Muscle layer of duodenum (tissue), 2 donors: ENCODE results near the gene ADCY2.

Experiments
- H3K27ac ChIP-seq: one replicate; pipeline ENCODE4 v1.7.0; 2013; ENCODE audit warnings: mild to moderate bottlenecking, low read length
- H3K27me3 ChIP-seq: one replicate; pipeline ENCODE4 v1.7.0; 2013; ENCODE audit warnings: low read depth, mild to moderate bottlenecking, control low read depth, low read length
- H3K36me3 ChIP-seq, 2 donors: one replicate each; pipeline ENCODE4 v1.7.0; 2013; ENCODE audit warnings: low read length in 2 of 2, control low read depth in 1 of 2, mild to moderate bottlenecking in 1 of 2; ENCODE audit not compliant: insufficient read depth in 2 of 2, control insufficient read depth in 1 of 2
- H3K4me1 ChIP-seq, 2 donors: one replicate each; pipeline ENCODE4 v1.7.0; 2013; ENCODE audit warnings: low read length in 2 of 2, mild to moderate bottlenecking in 2 of 2, control low read depth in 1 of 2, moderate library complexity in 1 of 2; ENCODE audit not compliant: insufficient read depth in 2 of 2, control insufficient read depth in 1 of 2
- H3K4me3 ChIP-seq, 2 donors: one replicate each; pipeline ENCODE4 v1.7.0; 2013; ENCODE audit warnings: low read length in 2 of 2, low read depth in 1 of 2, mild to moderate bottlenecking in 1 of 2
- H3K9me3 ChIP-seq, 2 donors: one replicate each; pipeline ENCODE4 v1.7.0; 2013; ENCODE audit warnings: low read length in 2 of 2, control low read depth in 1 of 2, mild to moderate bottlenecking in 1 of 2; ENCODE audit not compliant: control insufficient read depth in 1 of 2
- donor health status: healthy.

ADCY2 gene

DNA sequence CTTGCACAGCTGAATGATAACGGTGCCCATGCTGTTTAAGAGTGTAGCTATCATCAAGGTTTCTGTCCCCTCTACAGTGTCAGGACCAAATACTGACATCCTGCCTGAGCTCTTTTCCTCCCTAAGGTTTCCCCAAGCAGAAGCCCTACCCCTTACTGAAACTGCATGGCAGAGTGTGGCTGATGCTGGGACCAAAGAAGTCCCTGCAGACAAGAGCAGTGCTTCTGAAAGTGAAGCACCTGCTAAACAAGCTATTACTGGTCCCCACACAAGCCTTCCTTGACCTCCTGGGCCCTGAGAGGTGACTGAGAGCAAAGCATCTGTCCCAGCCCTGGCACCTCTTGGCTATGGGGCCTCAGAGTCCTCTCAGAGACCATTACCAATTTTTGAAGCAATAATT lies 398.9 kb downstream of the ADCY2 start:
- no peaks in the 10 kb centered on the region for H3K36me3 ChIP-seq
- no peaks in the 10 kb centered on the region for H3K4me1 ChIP-seq
- H3K9me3 ChIP-seq, result no peaks in the 10 kb centered on the region
- H3K27ac ChIP-seq, result no peak overlapping the region
- no peaks in the 10 kb centered on the region for H3K27me3 ChIP-seq
- H3K4me3 ChIP-seq, result no peak overlapping the region

DNA sequence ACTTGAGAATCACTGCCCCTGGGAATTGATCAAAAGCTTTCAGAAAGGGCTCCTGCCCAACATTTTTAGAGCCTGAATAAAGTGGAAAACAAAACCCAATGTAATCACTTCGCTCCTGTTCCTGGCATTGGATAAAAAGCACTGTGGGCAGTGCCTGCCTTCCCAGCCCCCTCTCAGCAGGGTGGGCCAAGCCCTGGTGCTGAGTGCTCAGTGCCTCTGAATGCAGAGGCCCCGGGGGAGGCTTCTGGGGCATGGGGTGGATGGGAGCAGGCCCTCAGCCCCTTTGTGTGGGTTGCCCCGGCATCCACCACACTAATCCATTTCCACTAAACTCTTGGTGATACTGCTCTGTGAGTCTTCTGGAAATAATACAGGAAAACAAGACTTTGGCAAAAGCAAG lies 399.4 kb downstream of the ADCY2 start:
- no peaks in the 10 kb centered on the region for H3K36me3 ChIP-seq
- no peaks in the 10 kb centered on the region for H3K27me3 ChIP-seq
- no peak overlapping the region for H3K27ac ChIP-seq
- H3K4me1 ChIP-seq, result no peaks in the 10 kb centered on the region
- H3K9me3 ChIP-seq, result no peaks in the 10 kb centered on the region
- H3K4me3 ChIP-seq, result no peak overlapping the region

DNA sequence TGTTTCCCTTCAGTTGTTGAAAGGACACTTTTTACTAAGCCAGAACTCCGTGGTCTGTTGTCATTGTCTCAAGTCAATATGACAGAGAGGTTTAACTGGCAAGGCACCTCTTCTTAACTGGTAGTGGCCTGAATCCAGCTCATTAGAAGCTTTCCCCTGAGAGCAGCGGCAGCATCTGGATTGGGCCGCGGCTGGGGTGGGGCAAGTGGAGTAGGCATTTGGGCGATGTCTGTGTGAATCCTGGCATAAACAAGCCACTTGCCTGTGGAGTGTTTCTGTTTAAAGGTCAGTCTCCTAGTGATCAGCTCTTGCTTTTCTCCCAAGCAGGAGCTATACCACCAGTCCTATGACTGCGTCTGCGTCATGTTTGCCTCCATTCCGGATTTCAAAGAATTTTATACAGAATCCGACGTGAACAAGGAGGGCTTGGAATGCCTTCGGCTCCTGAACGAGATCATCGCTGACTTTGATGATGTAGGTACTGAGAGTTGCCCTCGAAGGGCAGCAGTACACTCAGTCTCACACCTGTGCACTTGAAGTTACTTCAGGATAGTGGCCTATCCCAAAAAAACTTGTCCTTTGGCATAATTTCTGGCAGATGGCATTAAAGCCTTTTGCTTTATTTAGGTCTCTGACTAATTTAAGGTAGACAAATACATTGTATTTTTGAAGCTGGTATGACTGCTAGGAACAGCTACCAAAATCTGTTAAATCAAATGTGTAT lies 406.1 kb downstream of the ADCY2 start:
- Histone ChIP-seq H3K27me3 (no peaks in the 10 kb centered on the region), H3K36me3 (no peaks in the 10 kb centered on the region), H3K4me1 (no peaks in the 10 kb centered on the region), H3K9me3 (no peaks in the 10 kb centered on the region), H3K4me3 (no peak overlapping the region), H3K27ac (no peak overlapping the region)

- Histone ChIP-seq H3K4me1 (no peaks in the 10 kb centered on the region), H3K27me3 (no peaks in the 10 kb centered on the region), H3K27ac (no peak overlapping the region), H3K36me3 (no peaks in the 10 kb centered on the region), H3K4me3 (no peak overlapping the region), H3K9me3 (no peaks in the 10 kb centered on the region)
Measured at GRCh38 chr5:7802855-7803254, 406.9 kb downstream of the ADCY2 start.

GRCh38 chr5:7803937-7804336 lies 408.0 kb downstream of the ADCY2 start:
- no peak overlapping the region for H3K4me3 ChIP-seq
- H3K27ac ChIP-seq, result no peak overlapping the region
- no peaks in the 10 kb centered on the region for H3K4me1 ChIP-seq
- H3K27me3 ChIP-seq, result no peaks in the 10 kb centered on the region
- H3K36me3 ChIP-seq, result no peaks in the 10 kb centered on the region
- no peaks in the 10 kb centered on the region for H3K9me3 ChIP-seq

DNA sequence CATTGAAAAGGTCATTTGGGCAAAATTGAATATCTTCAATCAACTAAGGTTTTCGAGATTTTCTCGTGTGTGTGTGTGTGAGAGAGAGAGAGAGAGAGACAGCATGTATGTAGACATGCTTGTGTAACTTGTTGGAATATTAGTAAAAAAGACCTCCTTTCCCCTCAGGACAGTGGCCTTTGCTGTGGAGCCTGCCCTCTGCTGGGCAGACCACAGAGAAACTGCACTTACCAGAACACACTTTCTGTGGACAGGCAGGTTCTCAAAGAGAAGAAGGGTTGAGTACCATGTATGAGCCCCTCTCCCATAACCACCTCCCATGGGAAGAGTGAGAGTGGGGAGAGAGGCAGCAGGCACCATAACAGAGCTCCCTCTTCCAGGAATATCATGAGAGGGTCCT lies 409.4 kb downstream of the ADCY2 start:
- Histone ChIP-seq H3K27ac (no peak overlapping the region), H3K36me3 (no peaks in the 10 kb centered on the region), H3K27me3 (no peaks in the 10 kb centered on the region), H3K9me3 (no peaks in the 10 kb centered on the region), H3K4me1 (no peaks in the 10 kb centered on the region), H3K4me3 (no peak overlapping the region)

- Histone ChIP-seq H3K36me3 (no peaks in the 10 kb centered on the region), H3K27ac (no peak overlapping the region), H3K9me3 (no peaks in the 10 kb centered on the region), H3K4me3 (no peak overlapping the region), H3K27me3 (no peaks in the 10 kb centered on the region), H3K4me1 (no peaks in the 10 kb centered on the region)
Measured at GRCh38 chr5:7808998-7809397, 413.1 kb downstream of the ADCY2 start.

DNA sequence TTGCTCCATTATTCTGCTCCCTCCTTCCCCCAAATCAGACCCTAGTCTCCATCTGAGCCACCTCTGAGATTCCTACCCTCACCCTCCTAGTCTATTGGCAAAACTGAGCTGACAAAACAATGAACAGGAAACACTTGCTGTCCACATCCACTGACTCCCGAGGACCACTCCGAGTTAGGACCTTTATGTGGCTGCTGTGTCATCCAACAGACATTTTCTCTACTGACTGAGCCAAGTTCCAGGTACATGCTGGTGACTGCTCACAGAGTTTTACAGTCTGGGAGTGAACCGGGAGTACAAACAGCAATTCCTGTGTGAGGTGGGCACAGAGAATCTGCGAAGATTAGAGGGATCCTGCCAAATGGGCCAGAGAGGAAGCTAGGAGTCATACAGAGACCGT lies 415.8 kb downstream of the ADCY2 start:
- Histone ChIP-seq H3K9me3 (no peaks in the 10 kb centered on the region), H3K36me3 (no peaks in the 10 kb centered on the region), H3K27ac (no peak overlapping the region), H3K27me3 (no peaks in the 10 kb centered on the region), H3K4me3 (no peak overlapping the region), H3K4me1 (no peaks in the 10 kb centered on the region)

- no peak overlapping the region for H3K4me3 ChIP-seq
- H3K27ac ChIP-seq, result no peak overlapping the region
- H3K36me3 ChIP-seq, result no peaks in the 10 kb centered on the region
- H3K4me1 ChIP-seq, result no peaks in the 10 kb centered on the region
- no peaks in the 10 kb centered on the region for H3K9me3 ChIP-seq
- H3K27me3 ChIP-seq, result no peaks in the 10 kb centered on the region
Measured at GRCh38 chr5:7813007-7813406, 417.1 kb downstream of the ADCY2 start.

DNA sequence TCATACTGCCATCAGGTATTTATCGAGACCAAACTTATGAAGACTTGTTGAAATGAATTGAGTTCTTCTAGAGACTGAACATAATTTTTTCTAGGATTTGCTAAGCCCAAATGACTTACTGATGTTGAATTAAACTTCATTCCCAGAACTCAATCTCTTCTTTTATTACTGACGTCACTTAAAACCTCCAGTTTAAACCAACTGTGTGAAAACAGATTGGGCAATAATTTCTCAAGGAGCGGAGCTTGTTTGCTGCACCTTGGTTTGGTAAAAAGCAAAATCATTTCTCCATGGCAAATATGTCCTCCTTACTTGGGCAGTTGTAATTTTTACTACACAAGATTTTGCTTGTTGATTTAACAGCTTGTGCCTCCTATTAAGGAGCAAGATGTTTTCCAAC lies 417.6 kb downstream of the ADCY2 start:
- H3K27ac ChIP-seq, result no peak overlapping the region
- H3K27me3 ChIP-seq, result no peaks in the 10 kb centered on the region
- no peaks in the 10 kb centered on the region for H3K9me3 ChIP-seq
- H3K4me1 ChIP-seq, result no peaks in the 10 kb centered on the region
- no peak overlapping the region for H3K4me3 ChIP-seq
- no peaks in the 10 kb centered on the region for H3K36me3 ChIP-seq

DNA sequence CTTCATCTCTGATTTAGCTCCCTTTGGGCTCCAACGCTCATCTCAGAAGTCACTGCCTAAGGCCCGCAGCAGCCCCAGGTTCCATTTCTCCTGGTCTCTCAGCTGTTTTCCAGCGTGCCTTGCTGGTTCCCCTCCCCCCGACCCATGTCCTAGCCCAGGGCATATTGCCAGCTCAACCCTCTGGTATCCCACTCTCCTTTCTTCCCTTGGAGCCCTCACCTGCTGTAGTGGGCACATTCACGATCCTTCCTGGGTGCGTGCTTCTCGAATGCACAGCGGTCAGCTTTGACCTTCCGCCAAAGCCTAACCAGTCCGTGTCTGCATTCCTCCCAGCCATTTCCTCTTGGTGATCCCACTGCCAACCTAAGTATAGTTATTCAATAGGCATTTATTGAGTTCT lies 418.9 kb downstream of the ADCY2 start:
- Histone ChIP-seq H3K4me3 (no peak overlapping the region), H3K4me1 (no peaks in the 10 kb centered on the region), H3K27me3 (no peaks in the 10 kb centered on the region), H3K36me3 (no peaks in the 10 kb centered on the region), H3K9me3 (no peaks in the 10 kb centered on the region), H3K27ac (no peak overlapping the region)

DNA sequence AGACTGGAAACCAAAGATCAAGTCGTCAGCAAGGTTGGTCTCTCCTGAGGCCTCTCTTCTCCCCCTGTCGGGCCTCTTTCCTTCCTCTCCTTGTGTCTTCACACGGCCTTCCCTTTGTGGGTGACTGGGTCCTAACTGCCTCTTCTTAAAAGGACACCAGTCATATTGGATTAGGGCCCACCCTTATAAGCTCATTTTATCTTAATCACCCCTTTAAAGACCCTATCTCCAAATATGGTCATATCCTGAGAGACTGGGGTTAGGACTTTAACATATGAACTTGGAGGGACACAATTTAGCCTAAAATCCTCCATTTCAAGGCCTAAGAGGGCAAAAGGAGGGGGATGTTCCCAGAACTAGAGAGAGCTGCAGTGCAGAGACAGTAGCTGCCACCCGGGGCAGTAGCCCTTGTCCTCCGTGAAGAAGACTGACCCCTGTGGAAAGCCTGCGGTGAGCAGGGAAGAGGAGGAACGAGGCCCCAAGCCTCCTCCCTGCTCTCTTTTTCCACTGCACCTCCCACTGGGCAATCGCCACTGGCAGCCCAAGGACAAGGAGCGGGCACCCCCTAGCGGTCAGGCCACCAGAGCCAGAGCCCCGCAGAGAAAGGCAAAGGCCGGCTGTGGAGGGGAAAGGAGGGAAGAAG lies 420.1 kb downstream of the ADCY2 start:
- no peaks in the 10 kb centered on the region for H3K4me1 ChIP-seq
- no peak overlapping the region for H3K4me3 ChIP-seq
- H3K36me3 ChIP-seq, result no peaks in the 10 kb centered on the region
- no peak overlapping the region for H3K27ac ChIP-seq
- H3K9me3 ChIP-seq, result no peaks in the 10 kb centered on the region
- no peaks in the 10 kb centered on the region for H3K27me3 ChIP-seq
